Measurements from ENCODE around the gene HOXB2. TPM values are rescaled to one million over a fixed set of nuclear protein-coding genes. Genes with fewer than 3 reads are reported as not detected.
"Not testable (repeated sequence)": the region's sequence is repeated elsewhere in the genome, so short reads cannot be mapped to it uniquely, and the experiment has no call there.

Gene HOXB2
- total RNA-seq, 4 donors from 2014 or later: 36.3 to 86.4 (median 63.4) TPM

DNA sequence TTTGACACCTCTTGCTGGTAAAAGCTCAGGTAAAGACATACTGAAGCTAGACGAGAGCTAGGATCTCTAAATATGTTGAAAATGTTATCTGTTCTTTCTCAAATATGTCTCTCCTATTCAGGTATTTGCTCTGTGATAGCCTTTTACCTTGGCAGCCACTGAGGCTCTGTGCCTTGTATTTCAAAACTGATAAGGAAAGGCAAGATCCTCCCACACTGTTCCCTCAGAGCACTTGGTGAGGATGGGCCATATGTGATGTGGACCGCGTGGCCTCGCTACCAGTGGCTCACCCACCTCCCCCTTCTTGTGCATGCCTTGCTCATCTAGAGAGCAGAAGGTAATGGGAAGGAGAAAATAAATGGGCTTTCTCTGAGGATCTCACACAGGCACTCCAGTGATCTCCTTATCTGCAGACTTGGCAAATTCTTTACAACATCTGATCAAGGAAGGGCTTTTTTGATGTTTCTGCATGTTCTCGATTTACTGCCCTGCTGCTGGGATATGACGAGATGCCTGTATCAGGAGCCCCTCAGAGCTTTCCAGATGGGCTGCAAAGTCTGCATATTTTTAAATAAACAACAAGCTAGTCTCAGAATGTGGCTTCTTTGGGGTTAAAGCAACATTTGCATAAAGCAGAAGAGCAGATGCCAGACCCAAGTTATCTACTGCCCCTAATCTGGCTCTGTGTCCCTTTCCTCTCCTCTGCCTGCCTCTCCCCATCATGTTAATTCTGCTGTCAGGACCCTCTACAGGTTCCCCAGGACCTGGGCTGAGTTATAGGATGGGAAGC lies 31.0 kb downstream of the HOXB2 start:
- H3K9me3 ChIP-seq: no peaks in the 10 kb centered on the region
- 70% methylated on average over 6 of the region's 6 CpGs for WGBS

DNA sequence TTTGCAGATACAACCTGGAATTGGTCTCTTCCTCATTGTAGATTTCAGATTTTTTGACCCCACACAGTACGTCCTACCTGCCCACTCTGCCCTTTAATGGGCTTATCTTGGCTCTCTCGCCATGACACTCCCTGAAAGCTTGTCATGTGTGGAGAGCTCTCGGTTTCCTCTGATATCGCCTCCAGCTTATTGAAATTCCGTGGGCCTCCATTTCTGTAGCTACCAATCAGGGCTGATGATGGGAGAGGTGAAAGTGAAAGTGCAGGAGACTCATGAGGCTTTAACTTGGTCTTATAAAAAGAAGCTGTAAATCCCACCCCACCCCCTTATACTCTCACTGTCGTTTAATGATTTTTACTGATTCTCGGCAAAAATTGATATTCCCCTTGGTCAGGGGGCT lies 31.8 kb downstream of the HOXB2 start:
- H3K27me3 ChIP-seq: no peaks in the 10 kb centered on the region

More for the DNA sequence above, 31.0 kb downstream of the HOXB2 start:
- Histone ChIP-seq H3K4me1 (no peaks in the 10 kb centered on the region), H3K36me3 (no peaks in the 10 kb centered on the region), H3K27ac (replicated peaks in 1 of 4) (no peak overlapping the region), H3K27me3 (no peaks in the 10 kb centered on the region), H3K4me3 (no peak overlapping the region)
- intact Hi-C loops (cut with DNase I): no loop called here
- no peak for DNase-seq (ENCODE audit: extremely low spot score)
- TF ChIP-seq, protein P1, sequence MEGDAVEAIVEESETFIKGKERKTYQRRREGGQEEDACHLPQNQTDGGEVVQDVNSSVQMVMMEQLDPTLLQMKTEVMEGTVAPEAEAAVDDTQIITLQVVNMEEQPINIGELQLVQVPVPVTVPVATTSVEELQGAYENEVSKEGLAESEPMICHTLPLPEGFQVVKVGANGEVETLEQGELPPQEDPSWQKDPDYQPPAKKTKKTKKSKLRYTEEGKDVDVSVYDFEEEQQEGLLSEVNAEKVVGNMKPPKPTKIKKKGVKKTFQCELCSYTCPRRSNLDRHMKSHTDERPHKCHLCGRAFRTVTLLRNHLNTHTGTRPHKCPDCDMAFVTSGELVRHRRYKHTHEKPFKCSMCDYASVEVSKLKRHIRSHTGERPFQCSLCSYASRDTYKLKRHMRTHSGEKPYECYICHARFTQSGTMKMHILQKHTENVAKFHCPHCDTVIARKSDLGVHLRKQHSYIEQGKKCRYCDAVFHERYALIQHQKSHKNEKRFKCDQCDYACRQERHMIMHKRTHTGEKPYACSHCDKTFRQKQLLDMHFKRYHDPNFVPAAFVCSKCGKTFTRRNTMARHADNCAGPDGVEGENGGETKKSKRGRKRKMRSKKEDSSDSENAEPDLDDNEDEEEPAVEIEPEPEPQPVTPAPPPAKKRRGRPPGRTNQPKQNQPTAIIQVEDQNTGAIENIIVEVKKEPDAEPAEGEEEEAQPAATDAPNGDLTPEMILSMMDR (IDR thresholded peaks at IDR 0.05): no peak
- TF ChIP-seq POLR2AphosphoS5 (IDR thresholded peaks at IDR 0.05) (no peak), POLR2A (IDR thresholded peaks at IDR 0.05; ENCODE audit: low read depth) (no peak), EP300 (IDR thresholded peaks at IDR 0.05) (no peak)

DNA sequence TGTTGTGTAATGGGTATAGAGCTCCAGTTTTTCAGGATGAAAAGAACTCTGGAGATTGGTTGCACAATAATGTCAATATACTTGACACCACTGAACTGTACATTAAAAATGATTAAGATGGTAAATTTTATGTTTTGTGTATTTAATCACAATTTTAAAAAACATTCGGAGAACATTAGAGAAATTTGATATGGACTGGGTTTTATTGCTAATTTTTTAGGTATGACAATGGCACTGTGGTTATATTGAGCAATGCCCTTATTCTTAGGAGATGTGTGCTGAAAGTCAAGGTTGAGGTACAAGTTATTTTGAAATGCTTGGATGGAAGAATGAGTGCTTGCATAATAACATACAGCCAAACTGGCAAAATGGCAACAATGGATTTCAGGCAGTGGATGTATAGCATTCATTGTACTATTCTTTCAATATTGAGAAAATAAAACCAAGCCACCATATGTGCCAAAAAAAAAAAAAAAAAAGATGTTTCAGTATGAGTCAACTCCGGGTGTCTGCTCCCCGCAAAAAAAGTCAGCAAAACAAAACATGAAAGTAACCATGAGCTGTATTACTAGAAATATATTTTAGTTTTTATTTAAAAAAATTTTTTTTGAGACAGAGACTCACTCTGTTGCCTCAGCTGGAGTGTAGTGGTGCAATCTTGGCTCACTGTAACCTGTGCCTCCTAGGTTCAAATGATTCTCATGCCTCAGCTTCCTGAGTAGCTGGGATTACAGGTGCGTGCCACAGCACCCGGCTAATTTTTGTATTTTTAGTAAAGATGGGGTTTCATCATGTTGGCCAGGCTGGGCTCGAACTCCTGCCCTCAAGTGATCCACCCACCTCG lies 33.9 kb downstream of the HOXB2 start:
- no peak for TF ChIP-seq EP300 (IDR thresholded peaks at IDR 0.05)
- TF ChIP-seq, protein P1 (IDR thresholded peaks at IDR 0.05): no peak
- no peak for TF ChIP-seq POLR2AphosphoS5 (IDR thresholded peaks at IDR 0.05)
- no peak for TF ChIP-seq POLR2A (IDR thresholded peaks at IDR 0.05; ENCODE audit: low read depth)
- Histone ChIP-seq H3K27ac (replicated peaks in 1 of 4) (no peak overlapping the region), H3K27me3 (no peaks in the 10 kb centered on the region), H3K36me3 (no peaks in the 10 kb centered on the region), H3K4me3 (no peak overlapping the region), H3K4me1 (peaks cover 0 to 4% (median 1%) of the 10 kb centered on the region in 4 donors), H3K9me3 (no peaks in the 10 kb centered on the region)
- 88% methylated on average over 7 of the region's 7 CpGs for WGBS
- DNase-seq (ENCODE audit: extremely low spot score): no peak
- intact Hi-C loops (cut with DNase I): no loop called here

More for the DNA sequence above, 31.8 kb downstream of the HOXB2 start:
- H3K4me1 ChIP-seq: no peaks in the 10 kb centered on the region
- no peak overlapping the region for H3K27ac ChIP-seq (replicated peaks in 1 of 4)
- no peaks in the 10 kb centered on the region for H3K9me3 ChIP-seq
- no peak for DNase-seq (ENCODE audit: extremely low spot score)
- no peak for TF ChIP-seq POLR2A (IDR thresholded peaks at IDR 0.05; ENCODE audit: low read depth)
- no peak for TF ChIP-seq EP300 (IDR thresholded peaks at IDR 0.05)
- TF ChIP-seq, protein P1 (IDR thresholded peaks at IDR 0.05): no peak
- no peak for TF ChIP-seq POLR2AphosphoS5 (IDR thresholded peaks at IDR 0.05)
- H3K4me3 ChIP-seq: no peak overlapping the region
- intact Hi-C loops (cut with DNase I): no loop called here
- H3K36me3 ChIP-seq: no peaks in the 10 kb centered on the region
- 58% methylated on average over 7 of the region's 7 CpGs for WGBS

DNA sequence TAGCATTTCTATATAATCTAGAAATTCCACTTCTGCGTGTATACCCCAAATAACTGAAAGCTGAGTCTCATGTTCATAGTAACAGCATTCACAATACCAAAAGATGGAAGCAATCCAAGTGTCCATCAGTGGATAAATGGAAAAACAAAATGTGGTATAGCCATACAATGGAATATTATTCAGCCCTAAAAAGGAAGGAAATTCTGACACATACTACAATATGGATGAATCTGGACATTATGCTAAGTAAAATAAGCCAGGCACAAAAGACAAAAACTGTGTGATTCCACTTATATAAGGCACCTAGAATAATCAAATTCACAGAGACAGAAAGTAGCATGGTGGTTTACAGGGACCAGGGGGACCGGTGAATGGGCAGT lies 34.5 kb downstream of the HOXB2 start:
- no peak for DNase-seq (ENCODE audit: extremely low spot score)
- no peak for TF ChIP-seq EP300 (IDR thresholded peaks at IDR 0.05)
- no peak for TF ChIP-seq POLR2A (IDR thresholded peaks at IDR 0.05; ENCODE audit: low read depth)
- TF ChIP-seq, protein P1 (IDR thresholded peaks at IDR 0.05): no peak
- no peak for TF ChIP-seq POLR2AphosphoS5 (IDR thresholded peaks at IDR 0.05)
- H3K4me1 ChIP-seq: peaks cover 0 to 9% (median 4%) of the 10 kb centered on the region in 4 donors
- H3K4me3 ChIP-seq: no peak overlapping the region
- no peaks in the 10 kb centered on the region for H3K36me3 ChIP-seq
- intact Hi-C loops (cut with DNase I): no loop called here
- H3K27me3 ChIP-seq: no peaks in the 10 kb centered on the region
- H3K27ac ChIP-seq (replicated peaks in 1 of 4): no peak overlapping the region
- WGBS: 82% methylated on average over 2 of the region's 2 CpGs
- H3K9me3 ChIP-seq: no peaks in the 10 kb centered on the region

- DNase-seq (ENCODE audit: extremely low spot score); intact Hi-C loops (cut with DNase I); H3K4me3 ChIP-seq; H3K27me3 ChIP-seq; H3K36me3 ChIP-seq; H3K27ac ChIP-seq (replicated peaks in 1 of 4); H3K4me1 ChIP-seq; H3K9me3 ChIP-seq: not testable (repeated sequence)
- WGBS: 89% methylated on average over 7 of the region's 7 CpGs
These were observed 35.2 kb downstream of the HOXB2 start for GRCh38 chr17:48509708-48510107.
